Measurements from ENCODE around the gene CA4.

DNA sequence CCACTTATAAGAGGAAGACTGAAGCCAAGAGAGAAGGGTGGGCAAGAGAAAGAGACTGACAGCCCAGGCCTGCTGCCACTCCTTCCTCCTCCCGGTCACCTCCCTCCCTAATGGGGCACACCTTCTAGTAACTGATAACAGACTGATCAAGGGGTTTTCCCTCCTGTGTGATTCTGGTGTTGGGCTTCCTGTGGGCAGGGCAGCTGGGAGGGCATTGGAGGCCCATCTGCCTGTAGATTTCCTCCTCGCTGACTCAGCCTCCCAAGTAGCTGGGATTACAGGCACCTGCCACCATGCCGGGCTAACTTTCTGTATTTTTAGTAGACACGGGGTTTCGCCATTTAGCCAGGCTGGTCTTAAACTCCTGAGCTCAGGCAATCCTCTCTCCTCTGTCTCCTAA, 16.2 kb downstream of the CA4 start:
- TF ChIP-seq, protein P1, sequence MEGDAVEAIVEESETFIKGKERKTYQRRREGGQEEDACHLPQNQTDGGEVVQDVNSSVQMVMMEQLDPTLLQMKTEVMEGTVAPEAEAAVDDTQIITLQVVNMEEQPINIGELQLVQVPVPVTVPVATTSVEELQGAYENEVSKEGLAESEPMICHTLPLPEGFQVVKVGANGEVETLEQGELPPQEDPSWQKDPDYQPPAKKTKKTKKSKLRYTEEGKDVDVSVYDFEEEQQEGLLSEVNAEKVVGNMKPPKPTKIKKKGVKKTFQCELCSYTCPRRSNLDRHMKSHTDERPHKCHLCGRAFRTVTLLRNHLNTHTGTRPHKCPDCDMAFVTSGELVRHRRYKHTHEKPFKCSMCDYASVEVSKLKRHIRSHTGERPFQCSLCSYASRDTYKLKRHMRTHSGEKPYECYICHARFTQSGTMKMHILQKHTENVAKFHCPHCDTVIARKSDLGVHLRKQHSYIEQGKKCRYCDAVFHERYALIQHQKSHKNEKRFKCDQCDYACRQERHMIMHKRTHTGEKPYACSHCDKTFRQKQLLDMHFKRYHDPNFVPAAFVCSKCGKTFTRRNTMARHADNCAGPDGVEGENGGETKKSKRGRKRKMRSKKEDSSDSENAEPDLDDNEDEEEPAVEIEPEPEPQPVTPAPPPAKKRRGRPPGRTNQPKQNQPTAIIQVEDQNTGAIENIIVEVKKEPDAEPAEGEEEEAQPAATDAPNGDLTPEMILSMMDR (IDR thresholded peaks at IDR 0.05): no peak
- TF ChIP-seq POLR2A (IDR thresholded peaks at IDR 0.05): no peak
